ENCODE data around the gene TPSD1.
A peak's percentile ranks its signal among the peaks of the same experiment; 100 is the strongest.
"Not testable (repeated sequence)": the region's sequence is repeated elsewhere in the genome, so short reads cannot be mapped to it uniquely, and the experiment has no call there.

Gene TPSD1

GRCh38 chr16:1283996-1284616 is 28.2 kb downstream of the TPSD1 start:
- no peak for DNase-seq

DNA sequence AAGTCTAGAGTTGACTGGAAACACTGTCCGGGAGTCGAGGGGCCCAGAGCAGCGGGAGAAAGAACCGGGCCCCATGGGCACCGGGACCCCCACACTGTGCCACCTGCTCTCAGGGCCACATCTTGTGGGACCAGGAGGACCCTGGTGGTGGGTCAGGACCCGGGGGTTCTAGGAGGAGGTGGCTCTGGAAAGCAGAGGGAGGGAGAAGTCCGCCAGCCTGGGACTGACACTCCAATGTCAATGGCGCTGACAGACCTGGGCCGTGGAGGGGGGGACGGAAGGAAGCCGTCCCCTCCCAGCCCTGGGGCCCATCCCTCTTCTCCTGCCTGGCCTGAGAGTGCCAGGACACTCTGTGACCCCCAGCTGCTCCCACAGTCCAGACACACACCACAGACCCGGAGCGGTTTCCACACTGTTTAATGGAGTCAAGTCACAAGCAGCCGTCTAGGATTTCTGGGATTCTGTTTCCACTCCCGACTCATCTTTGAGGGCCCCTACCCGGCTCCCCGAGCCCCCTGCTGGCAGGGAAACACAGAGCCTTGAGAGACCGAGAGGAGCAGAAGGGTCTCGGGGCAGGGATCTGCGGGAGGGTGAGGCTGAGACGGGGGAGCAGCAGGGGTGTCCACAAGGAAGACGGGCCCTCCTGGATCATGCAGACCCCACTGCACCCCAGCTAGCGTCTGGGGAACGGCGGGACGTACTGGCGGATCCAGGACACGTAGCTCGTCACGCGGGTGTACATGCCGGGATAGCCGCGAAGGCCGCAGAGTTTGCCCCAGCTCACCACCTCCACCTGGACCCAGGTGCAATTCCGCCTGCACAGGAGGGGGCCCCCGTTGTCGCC is 30.0 kb downstream of the TPSD1 start:
- DNase-seq, result no peak

DNA sequence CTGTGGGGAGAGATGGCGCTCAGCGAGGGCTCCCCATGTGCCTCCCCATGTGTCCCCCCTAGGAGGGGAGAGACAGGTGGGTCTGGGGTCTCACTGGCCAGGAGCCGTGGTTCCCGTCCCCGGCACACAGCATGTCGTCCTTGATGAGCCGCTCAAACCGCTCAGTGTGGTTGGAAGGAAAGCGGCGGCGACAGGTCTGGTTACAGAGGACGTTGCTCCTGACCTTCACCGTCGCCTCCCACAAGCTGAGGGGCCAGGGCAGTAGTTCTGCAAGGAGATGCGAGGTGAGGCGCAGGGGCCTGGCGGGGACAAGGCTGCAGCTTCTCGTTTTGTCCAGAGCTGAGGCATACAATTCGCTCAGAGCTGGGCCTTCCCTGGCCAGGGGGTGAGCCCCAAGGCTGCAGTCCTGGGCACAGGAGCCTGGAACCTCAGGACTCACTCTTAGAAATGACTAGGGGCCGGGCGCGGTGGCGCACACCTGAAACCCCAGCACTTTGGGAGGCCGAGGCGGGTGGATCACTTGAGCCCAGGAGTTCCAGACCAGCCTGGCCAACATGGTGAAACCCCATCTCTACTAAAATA is 30.7 kb downstream of the TPSD1 start:
- DNase-seq, result no peak

GRCh38 chr16:1287982-1288670 is 32.3 kb downstream of the TPSD1 start:
- no peak for DNase-seq

DNA sequence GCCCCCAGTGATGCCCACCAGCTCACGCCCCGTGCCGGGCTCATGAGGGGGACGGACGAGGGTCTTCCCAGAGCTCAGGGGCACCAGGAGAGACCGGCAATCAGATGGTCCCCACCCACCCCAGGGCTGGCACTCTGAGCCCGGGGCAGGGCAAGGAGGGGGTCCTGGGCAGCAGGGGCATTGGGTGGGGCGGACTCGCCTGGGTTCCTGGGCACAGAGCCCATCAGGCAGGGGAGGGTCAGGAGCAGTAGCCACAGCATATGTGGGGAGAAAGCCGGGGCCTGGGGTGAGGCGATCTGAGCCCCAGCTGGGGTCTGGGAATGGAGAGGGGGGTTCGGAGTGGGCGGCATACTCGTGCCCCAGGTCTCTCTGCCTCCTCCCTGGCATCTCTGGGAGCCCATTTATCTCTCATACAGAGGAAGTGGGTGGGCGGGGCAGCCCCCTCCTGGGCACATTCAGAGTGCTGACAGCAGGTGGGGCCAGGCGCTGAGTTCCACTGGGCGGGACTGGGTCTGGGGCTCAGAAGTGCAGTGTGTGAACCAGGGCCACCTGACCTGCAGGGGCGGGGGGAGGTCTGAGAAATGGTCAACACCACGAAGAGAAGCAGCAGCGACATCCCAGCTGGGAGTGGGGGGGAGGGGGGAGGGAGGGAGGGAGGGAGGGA is 33.1 kb downstream of the TPSD1 start:
- DNase-seq, result no peak

GRCh38 chr16:1289477-1289866 is 33.6 kb downstream of the TPSD1 start:
- DNase-seq, result no peak

DNA sequence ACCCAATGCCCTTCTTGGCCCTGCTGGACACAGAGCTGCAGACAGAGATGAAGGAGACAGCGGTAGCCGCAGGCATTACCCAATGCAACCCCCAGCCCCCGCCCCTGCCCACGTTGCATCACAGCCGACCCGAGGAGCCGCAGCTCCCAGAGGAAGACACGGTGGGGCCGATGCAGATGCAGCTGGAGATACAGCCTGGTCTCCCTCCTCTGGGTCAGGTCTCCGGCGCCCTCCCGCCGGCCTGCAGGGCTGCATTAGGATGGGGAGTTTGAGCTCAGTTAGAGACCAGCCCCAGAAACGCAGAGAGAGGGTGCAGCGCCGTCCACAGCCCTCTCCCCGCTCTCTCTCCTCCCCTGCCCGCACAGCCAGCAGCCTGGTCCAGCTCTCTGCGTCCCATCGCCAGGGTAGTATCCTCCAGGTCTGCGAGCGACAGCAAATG is 34.2 kb downstream of the TPSD1 start:
- DNase-seq, result no peak

- no peak for DNase-seq
Measured at GRCh38 chr16:1290860-1291575, 35.1 kb downstream of the TPSD1 start.

DNA sequence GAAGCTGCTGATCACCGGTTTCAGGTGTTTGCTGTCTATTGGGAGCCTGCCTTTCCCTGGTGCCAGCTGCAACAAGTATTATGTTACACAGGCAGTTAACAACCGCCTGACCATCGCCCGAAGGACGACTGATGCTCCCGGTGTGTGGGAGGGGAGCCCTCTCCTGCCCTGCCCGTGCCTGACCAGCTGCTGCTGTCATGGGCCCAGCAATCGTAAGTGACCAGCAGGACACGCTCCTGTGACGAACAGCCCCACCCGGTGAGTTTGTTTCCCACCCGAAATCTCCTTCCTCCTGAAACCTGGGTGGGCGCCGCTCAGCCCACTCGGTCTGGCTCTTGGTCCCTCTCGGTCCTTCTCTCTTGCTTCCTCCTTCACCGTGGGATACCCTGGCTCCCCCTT is 35.7 kb downstream of the TPSD1 start:
- DNase-seq, result no peak

GRCh38 chr16:1292208-1292607 is 36.3 kb downstream of the TPSD1 start:
- DNase-seq, result not testable (repeated sequence)

DNA sequence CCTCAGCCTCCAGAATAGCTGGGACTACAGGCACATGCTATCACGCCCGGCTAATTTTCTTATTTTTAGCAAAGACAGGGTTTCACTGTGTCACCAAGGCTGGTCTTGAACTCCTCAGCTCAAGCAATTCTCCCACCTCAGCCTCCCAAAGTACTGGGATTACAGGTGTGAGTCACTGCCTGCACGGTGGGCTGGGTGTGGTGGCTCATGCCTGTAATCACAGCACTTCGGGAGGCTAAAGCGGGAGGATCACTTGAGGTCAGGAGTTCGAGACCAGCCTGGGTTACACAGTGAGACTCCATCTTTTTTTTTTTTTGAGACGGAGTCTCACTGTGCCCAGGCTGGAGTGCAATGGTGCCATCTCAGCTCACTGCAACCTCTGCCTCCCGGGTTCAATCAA is 36.9 kb downstream of the TPSD1 start:
- DNase-seq, result not testable (repeated sequence)

GRCh38 chr16:1293921-1294656 is 38.2 kb downstream of the TPSD1 start:
- no peak for DNase-seq

DNA sequence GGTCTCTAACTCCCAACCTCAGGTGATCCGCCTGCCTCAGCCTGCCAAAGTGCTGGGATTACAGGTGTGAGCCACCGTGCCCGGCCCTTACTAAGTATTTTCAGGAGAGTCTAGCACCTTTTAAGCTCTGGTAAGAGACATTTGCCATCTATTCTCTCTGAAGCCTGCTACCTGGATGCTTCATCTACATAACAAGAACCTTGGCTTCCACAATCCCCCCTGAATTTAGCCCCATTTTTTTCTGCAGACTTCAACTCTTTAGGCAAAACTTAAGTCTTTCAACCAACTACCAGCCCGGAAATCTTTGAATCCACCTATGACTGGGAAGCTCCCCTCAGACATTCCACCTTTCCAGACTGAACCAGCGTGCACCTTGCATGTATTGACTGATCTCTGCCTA is 39.6 kb downstream of the TPSD1 start:
- DNase-seq, result no peak

GRCh38 chr16:1296688-1297017 is 40.8 kb downstream of the TPSD1 start:
- DNase-seq, result not testable (repeated sequence)

DNA sequence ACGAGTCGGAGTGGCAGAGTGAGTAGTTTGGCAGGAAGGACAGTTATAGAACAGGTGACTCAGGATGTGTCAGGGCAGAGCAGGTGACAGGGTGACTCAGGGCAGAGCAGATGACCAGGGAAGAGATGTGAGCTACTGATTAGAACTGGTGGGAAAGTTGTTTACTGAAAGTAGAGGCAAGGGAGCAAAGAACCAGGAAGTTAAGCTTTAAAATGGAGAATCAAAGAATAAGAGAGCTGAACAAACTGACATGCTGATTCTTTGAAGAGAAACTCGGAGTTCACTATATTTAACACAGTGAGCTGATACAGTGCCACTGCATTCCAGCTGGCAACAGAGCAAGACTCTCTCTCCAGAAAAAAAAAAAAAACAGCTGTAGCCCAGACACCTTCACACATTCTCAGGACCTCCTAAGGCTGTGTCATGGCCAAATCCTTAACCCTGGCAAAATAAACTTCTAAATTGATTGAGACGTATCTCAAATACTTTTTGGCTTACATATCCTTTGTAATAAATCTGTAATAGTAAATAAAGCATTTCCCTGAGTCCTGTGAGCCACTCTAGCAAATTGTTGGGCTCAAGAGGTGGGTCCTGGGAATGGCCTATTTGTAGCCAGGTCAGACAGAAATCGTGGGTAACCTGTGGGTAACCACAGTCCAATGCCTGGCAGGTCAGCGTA is 41.3 kb downstream of the TPSD1 start:
- DNase-seq, result peak; percentile 34

DNA sequence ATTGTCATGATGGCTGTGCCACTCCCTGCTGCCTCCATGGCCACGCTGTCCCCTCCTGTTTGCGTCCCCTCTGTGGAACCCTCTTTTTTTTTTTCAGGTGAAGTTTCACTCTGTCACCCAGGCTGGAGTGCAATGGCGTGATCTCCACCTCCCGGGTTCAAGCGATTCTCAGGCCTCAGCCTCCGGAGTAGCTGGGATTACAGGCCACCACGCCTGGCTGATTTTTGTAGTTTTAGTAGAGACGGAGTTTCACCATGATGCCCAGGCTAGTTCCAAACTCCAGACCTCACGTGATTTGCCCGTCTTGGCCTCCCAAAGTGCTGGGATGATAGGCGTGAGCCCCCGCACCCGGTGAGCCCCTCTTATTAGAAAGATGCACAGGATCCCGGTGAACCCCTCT is 42.5 kb downstream of the TPSD1 start:
- DNase-seq, result no peak

- no peak for DNase-seq
Measured at GRCh38 chr16:1299012-1299867, 43.4 kb downstream of the TPSD1 start.

GRCh38 chr16:1299868-1300203 is 44.0 kb downstream of the TPSD1 start:
- DNase-seq, result no peak

DNA sequence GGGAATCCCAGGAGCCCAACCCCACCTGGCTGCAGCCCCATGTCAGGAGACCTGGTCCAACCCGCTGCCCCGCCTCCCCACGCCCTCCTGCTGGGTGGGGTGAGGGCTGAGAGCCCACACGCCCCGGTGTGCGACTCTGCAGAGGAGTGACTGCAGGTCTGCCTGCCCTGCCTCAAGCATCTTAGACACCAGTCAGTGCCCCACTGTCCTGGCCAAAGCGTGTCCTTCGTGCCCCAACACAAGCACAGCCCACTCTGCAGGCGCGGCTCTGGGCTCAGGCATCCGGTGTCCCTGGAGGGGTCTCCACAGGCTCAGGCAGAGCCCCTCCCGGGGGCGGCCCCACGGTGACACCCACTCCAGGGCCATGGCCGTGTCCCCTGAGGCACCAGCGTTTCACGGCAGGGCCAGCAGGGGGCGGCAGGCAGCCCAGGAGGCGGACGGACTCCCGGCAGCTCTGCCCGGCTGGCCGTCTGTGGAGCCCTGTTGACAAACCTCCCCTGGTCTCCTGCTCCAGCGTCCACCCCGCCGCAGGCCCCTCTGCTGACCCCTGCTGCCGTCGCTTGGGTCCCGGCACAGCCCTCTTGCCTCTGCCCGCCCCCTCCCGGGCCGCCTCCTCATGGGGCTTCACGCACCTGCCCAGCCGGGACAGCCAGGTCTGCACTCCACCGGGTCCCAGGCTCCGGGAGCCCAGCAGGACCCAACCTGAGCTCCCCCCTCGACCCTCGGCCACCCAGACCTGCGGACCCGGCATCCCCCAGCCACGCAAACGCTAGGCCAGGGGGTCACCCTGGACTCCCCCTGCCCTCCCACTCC is 45.0 kb downstream of the TPSD1 start:
- peak; percentile 81 for DNase-seq
